Stimulated activated CD8-positive, alpha-beta memory T cell treated with anti-CD3 and anti-CD28 coated beads, Interleukin-7, amount 100 ng/mL, for 4 hours (primary cell): Measurements from ENCODE around the gene WWC2.
"Not testable (repeated sequence)": the region's sequence is repeated elsewhere in the genome, so short reads cannot be mapped to it uniquely, and the experiment has no call there.

Source experiments
- DNase-seq, 2 donors: peaks; one replicate each; pipeline ENCODE4 v3.0.0-alpha.2; 2020; ENCODE audit warnings: low read depth in 2 of 2

WWC2 gene

DNA sequence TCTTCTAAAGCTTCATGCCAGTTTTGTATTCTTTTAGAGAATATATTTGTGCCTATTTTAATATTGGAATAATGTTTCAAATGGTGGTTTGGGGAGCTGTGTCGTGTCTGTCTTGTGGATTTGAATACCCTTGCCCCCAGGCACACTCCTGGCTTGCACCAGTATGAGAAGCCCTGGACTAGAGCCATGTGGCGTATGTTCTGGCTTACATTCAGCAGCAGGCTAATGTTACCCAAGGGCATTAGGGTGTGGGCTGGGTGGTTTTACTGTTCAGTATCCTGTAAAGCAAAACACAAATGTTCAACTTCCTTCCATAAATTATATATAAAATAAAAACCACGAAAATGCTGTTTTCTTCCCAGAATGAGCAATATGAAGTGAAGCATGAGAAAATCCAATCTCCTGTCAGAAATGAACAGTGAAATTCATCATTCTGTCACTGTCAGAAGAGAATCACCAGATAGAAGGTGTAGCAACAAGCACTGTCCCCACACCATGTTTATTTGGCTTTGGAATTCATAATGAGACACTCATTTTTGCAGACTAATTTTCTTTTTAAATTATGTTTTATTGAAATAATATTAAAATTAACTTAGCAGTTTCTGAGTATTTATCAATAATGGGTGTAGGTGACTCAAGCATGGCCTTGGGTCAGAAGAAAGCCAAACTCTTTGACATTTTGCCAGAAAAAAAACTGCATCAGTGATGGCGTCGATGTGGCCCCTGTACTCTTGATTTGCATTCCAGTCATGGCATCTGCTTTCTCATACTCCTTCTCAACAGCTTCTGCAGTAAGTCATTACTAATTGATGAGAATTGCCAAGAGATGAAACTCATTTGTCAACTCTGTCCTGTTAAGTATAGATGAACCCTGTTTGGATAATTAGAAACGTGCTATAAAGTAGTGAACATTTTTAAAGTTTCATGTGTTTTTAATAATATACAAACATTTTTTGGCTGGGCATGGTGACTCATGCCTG, 43.8 kb downstream of the WWC2 start:
- DNase-seq: no peak

DNA sequence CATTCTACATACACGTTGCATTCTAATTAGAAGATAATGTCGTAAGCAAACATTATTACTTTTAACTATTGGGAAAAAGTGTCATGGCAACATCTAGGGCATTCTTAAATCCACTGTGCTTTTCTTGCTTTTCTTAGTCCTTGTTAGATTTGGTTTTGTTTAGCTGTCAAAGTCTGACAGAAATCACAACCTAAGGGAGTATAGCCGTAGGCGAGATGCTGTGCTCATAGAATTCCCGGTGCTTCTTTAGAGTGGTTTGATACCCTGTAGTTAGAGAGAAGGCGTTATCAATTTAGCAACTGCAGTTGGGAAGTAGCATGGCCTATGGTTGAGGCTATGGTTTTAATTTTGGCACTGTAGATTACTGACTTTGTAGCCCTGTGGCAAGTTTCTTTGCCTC, 45.7 kb downstream of the WWC2 start:
- DNase-seq: no peak

DNA sequence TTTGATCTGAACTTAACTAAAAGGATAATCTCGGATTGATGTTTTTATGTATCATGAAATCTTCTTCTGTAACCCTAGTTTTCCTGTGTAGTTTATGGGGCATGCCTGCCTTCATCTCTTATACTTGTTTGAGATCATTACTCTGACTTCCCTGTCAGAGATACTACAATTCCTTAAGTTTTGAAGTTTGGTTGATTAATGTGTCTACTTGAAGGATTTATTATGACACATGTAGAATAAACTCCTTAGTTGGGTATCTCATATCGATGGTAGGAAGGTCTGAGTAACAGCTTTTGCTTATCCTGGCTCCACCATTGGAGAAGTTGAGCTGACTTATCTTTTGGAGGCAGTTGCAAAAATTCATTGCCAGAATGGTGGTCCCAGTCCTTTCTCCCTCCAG, 46.7 kb downstream of the WWC2 start:
- no peak for DNase-seq

DNA sequence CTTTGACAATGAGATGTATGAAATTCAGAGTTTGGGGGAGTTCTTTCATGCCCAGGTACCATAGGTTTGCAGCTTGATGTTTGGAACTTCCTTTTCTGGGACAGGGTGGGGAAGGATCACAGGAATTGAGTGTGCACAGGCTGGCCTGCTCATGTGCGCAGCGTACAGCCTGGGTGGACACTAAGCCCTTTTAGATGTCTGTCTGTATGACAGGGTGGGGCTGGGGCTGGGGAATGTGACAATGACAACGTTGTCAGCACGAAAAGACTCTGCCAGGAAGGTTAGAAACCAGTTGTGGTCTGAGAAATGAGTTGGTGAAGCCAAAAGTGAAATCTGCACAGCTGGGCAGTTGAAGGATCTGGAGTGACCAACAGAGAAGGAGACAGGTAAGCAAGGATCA, 47.4 kb downstream of the WWC2 start:
- DNase-seq: no peak

DNA sequence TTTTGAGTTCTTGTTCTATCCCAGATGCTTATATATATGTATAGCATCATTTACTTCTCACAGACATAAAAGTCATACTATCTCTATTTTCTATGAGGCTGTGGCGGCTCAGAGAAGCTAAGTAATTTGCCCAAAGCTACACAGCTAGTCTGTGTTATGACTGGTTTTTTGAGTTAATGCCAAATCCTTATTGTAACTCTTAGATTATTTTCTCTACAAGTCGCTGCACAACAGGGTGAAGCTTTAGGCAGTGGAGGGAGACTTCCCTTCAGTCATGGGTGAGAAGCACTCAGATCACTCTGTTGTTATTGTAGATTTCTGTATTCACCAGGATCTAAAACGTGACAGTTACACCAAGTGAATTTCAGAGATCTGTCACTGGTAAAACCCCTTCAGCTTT, 48.1 kb downstream of the WWC2 start:
- no peak for DNase-seq

DNA sequence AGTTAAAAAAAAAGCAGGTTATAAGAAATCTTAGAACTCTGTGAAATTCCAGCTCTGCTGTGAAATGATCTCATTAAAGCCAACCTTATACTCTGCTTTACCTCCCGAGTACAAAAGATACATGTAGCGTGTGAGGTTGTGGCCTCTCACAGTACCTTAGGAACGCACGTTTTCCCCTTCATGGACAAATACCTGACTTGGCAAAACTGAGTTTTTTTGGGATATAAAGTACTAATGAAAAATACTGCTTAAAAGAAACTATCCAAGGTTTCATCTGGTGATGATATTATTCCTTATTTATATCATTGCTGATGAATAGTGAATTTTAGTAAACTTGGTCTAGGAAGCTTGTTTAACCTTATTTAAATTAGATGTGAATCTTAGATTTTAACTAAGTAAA, 48.9 kb downstream of the WWC2 start:
- DNase-seq: no peak

DNA sequence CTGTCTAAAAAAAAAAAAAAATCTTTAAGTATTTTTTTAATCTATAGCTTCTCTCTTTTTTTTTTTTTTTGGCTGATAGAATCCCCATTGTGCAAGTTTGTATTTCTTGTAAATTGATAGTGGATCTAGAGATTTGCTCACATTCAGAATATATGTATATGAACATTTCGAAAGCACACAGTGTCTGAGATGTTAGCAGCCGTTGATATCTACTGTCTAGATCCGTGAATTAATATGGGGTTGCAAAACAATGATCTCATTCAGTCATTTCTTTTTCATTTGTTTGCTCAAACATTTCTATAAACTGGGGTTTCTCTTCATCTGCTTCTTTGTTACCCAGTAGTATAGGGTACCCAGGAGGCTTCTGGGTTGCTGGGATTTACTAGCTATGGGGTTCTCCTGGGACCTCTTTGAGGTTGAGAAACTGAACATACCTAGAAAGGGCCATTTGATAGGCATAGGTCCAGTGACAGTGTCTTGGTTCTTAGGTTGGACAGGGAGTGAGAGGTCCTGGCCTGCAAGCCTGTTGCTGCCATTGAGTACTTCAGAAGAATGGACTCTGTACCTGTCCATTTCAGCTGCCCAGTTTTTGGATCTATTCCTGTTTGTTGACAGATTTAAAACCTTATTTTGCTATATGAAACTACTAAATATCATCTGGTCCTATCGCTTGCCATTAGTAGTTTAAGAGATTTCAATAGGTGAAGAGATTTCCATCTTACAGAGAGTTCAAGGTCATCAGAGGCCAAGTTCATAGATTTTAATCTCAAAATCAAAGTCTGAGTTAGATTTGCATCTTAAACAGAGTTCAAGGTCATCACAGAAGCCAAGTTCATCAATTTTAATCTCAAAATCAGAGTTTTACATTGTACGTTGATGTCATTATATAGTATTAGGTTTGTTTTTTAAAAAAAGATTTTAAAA, 50.8 kb downstream of the WWC2 start:
- no peak for DNase-seq

DNA sequence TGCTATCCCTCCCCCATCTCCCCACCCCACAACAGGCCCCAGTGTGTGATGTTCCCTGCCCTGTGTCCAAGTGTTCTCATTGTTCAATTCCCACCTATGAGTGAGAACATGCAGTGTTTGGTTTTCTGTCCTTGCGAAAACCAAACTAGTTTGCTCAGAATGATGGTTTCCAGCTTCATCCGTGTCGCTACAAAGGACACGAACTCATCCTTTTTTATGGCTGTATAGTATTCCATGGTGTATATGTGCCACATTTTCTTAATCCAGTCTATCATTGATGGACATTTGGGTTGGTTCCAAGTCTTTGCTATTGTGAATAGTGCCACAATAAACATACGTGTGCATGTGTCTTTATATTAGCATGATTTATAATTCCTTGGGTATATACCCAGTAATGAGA, 51.6 kb downstream of the WWC2 start:
- DNase-seq: not testable (repeated sequence)

DNA sequence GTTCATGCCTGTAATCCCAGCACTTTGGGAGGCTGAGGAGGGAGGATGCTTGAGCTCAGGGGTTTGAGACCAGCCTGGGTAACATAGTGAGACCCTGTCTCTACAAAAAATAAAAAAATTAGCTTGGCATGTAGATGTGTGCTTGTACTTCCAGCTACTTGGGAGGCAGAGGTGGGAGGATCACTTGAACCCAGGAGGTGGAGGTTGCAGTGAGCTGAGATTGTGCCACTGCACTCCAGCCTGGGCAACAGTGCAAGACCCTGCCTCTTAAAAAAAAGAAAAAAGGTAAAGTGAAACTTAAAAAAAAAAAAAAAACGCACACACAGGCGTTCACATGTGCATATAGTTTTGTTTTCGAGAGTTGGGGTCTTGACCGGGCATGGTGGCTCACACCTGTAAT, 53.2 kb downstream of the WWC2 start:
- not testable (repeated sequence) for DNase-seq

DNA sequence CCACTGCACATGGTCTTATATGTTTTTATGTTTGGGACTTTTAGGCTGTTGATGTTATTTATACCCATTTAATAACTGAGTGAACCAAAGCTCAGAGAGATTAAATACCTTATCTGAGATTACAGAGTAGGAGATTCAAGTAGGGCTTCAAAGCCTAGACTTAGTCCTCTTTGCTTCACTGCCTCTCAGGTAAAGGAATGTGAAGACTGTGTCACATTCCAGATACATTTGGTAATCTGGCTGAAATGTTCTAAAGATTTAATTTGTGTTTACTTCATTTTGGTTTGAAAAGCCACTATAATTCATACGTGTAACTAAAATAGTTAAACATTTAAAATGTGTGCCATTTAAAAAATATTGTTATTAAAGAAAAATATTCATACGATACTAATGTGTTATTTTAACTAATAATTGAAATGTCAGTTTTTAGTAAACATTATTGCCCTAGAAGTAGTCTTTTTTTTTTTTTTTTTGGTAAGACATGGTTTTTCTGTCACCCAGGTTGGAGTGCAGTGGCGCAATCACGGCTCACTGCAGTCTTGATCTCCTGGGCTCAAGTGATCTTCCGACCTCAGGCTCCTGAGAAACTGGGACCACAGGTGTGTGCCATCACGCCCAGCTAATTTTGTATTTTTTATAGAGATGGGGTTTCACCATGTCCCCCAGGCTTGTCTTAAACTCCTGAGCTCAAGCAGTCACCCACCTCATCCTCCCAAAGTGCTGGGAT, 54.3 kb downstream of the WWC2 start:
- no peak for DNase-seq

DNA sequence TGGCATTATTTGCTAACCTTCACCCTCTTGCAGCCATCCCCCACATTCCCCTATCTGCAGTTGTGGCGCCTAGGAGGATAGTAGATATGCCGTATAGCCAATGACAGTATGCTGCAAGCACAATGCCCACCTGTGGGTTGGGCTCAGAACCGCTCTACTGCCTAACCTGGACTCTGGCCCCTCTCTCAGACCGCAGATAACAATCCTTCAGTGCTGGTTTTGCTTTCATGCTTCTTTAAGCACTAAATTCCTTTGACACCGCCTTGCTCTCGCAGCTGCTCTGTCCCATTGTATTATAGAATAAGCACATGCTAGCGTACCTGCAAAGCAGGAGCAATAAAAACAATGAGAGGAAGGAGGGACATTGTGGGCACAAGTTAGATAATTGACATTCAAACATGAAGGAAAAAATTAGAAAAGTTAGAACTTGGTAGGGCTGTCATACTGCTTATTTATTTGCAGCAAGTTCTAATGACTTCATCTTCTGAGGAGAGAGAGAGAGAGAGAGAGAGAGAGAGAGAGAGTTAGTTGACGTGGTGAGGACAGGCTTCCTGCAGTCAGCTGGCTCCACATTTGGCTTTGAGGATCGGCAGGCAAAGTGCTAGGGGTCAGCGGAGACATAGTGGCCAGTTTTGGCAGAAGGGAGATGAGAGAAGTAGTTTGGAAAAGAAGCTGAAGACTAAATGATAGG, 55.8 kb downstream of the WWC2 start:
- DNase-seq: no peak

DNA sequence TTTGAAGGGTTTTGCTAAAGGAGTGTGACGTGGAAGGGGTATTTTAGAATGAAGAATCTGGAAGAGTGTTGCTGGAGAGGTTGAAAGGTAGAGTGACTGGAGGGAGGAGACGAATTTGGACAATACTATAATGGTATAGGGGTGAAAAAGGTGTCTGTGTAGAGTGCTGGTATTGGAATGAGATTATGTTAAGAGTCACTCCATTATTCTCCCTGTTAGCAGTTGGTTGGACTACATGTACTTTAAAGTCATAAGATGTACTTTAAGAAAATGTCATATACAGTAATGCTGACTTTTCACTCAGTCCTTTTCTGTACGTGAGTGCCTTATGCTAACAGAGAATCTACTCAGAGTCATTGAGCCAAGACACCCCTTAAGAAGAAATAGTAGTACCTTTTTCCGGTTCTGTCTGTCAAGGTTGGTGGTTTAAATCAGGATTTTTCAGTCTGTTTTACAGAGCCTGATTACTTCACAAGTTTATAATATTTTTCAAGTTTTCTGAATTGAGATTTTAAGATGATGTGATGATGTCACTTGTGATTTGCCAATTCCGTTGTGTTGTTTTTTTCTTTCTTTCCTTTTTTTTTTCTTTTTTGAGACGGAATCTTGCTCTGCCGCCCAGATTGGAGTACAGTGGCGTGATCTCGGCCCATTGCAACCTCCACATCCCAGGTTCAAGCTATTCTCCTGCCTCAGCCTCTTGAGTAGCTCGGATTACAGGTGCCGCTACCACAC, 56.6 kb downstream of the WWC2 start:
- DNase-seq: no peak

DNA sequence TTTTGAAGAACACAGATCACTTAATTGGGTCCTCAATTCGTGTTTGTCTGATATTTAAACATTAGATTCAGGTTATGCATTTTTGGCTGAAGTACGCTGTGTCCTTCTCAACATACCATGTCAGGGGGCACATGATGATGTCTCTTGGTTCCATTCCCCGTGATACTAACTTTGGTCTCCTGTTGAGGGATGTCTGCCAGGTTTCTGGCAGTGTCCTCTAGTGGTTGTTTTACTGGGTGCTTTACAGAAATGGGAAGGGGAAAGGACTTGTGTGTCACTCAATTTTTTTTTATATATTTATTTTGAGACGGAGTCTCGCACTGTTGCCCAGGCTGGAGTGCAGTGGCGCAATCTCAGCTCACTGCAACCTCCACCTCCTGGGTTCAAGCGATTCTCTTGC, 58.2 kb downstream of the WWC2 start:
- no peak for DNase-seq

DNA sequence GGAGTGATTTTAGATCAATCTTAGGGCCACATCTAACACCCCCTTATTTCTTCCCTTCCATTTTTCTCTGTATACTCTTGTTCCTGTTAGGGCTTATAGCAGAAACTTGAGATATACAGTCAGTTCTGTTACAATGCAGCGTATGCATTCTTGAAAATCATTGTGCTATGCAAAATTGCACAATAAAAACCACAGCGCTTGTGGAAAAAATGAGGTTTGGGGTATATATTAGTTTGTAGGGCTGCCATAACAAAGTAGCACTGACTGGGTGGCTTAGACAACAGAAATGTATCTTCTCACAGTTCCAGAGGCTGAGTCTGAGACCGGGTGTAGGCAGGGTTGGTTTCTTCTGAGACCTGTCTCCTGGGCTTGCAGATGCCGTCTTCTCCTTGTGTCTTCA, 59.0 kb downstream of the WWC2 start:
- DNase-seq: no peak

DNA sequence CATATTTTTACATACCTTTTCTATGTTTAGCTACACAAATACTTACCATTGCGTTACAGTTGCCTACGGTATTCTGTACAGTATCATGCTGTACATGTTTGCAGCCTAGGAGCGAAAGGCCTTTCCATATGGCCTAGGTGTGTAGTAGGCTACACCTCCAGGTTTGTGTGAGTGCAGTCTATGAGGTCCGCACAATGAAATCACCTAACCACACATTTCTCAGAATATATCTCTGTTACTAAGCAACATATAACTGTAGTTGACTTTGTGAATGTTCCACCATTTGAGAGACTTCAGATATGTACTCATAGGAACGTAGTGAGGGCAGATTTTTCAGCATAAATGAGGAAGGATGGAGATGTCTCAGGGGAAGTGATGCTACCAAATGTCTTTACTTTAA, 62.6 kb downstream of the WWC2 start:
- no peak for DNase-seq

DNA sequence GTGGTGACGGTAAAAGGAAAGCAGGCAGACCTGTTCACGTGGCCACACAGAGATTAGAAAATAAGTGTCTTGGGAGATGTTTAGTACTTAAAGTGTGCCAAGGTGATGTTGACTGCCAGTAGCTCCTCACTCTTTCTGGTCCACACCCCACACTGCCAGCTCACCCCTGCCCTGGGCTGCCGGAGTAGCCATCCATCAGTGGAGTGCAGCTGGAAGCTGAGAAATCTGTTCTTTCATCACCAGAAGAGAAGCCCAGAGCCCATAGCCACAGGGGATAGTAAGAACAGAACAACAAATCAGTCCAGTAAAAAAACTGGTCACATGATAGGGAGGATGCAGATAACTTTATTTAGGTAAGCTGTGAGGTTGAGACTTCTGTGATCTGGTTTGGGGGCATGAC, 64.1 kb downstream of the WWC2 start:
- no peak for DNase-seq

DNA sequence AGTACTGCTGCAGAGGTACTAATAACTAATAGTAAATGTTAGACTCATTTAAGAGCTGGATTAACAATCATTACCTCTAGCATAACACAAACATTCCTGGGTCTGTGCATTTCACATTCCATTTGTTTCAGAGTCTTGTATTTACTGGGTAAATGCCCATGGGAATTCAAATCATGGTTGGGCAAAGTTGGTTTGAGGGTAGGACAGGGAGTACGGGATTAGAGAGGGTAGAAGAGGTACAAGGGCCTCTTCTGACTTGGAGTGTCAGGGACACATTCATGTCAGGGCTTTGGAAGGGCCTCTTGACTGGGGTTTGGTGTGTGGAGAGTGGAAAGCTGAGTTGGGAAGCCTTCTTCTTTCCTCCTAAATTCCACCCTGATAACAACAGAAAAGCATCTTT, 65.9 kb downstream of the WWC2 start:
- no peak for DNase-seq

DNA sequence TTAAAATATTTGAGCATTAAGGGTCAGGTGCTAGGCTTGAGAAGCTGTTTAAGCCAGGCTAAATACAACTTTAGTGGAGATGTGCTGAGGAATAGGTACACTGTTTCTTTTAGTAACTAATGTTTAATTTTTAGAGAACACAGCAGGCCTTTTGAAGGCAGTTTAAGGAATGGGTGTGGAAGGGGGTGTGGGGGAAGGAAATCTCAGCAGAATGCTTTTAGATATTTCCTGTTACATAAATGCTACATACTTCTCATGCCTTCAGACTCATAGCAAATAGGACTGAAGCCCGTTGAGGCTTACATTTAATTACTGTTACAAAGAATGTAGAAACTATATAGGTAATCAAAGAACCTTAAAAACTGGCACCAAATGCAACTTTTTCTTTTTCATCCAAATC, 66.3 kb downstream of the WWC2 start:
- DNase-seq: no peak

DNA sequence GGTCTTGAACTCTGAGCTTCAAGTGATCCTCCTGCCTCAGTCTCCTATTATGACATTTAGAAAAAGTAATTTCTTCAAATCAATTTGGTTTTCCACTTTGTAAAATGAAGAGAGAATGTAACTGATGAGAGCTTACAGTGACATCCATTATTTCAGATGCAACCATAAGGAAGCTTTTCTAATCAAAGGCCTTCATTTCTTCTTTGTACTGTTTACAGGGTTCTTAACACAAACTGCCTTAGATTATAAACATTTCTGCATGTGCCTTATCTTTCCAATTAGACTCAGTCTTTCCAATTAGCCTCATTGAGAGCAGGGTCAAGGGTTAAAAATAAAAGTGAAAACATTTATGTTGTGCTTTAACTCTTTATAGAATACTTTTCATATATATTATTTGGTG, 71.8 kb downstream of the WWC2 start:
- no peak for DNase-seq

DNA sequence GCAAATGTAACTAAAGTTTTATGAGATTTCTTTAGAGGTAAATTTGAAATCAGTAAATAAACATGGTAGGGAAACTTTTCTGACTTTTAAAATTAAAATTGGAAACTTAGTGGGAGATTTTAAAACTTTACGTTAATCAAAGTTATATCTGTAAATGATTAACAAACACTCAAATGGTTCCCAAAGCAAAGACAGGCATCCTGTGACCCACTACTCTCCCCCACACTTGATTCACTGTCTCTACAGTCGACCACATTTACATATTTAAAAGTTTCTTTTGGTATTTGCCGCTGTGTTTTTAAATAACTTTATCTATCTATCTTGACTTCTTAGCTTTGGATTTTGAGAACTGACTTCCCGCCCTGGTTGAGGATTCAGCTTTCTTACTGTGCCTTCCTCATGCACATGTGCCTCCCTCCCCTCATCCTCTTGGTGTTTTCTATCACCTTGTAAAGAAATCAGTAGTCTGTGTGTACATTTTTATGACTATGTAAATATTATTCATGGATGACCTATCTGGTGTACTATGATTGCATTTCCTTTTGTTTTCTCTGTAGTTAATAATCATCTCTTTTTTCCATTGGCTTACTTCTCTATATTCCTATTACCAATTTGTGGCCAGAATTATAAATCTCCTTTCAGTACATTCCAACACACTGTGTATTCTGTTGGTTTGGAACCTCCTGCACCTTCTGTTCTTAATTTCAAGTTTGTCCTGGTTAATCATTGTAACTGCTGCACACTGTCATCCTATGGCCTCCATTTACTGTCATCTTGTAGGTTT, 72.6 kb downstream of the WWC2 start:
- no peak for DNase-seq
